KMS-11 (cell line): ENCODE results near the gene RGS3.

Source experiments
- H2AFZ ChIP-seq: fragments of 200-600 bp; sonication (generic); 2 replicates; pipeline ENCODE4 v1.6.1; 2016; ENCODE audit warnings: antibody characterized with exemption, mixed run types, low read depth
- H3K27ac ChIP-seq: fragments of 200-600 bp; sonication (generic); 2 replicates; pipeline ENCODE4 v1.6.1; 2016; ENCODE audit warnings: mild to moderate bottlenecking, mixed run types
- H3K27me3 ChIP-seq: fragments of 200-600 bp; sonication (generic); 2 replicates; pipeline ENCODE4 v1.6.1; 2017; ENCODE audit warnings: mild to moderate bottlenecking, low read depth, mixed run types, moderate library complexity; ENCODE audit not compliant: insufficient read depth
- H3K36me3 ChIP-seq: fragments of 200-600 bp; sonication (generic); 2 replicates; pipeline ENCODE4 v1.6.1; 2017; ENCODE audit warnings: mild to moderate bottlenecking, mixed run types; ENCODE audit not compliant: insufficient read depth
- H3K4me1 ChIP-seq: fragments of 200-600 bp; sonication (generic); 2 replicates; pipeline ENCODE4 v1.6.1; 2016; ENCODE audit warnings: mild to moderate bottlenecking, low read depth, mixed run types; ENCODE audit not compliant: poor library complexity, severe bottlenecking
- H3K4me2 ChIP-seq: fragments of 200-600 bp; sonication (generic); 2 replicates; pipeline ENCODE4 v1.7.0; 2016; ENCODE audit warnings: mild to moderate bottlenecking, mixed run types
- H3K4me3 ChIP-seq: fragments of 200-600 bp; sonication (generic); IDR thresholded peaks from 2 replicates; pipeline ENCODE4 v1.6.1; 2017; ENCODE audit warnings: low read depth, low read length, mixed read lengths; ENCODE audit not compliant: insufficient read depth
- H3K79me2 ChIP-seq: fragments of 200-600 bp; sonication (generic); 2 replicates; pipeline ENCODE4 v1.6.1; 2016; ENCODE audit warnings: low read depth, mixed run types; ENCODE audit not compliant: insufficient read depth
- H3K9ac ChIP-seq: fragments of 200-600 bp; sonication (generic); 2 replicates; pipeline ENCODE4 v1.6.1; 2016; ENCODE audit warnings: mild to moderate bottlenecking, mixed run types
- H4K20me1 ChIP-seq: fragments of 200-600 bp; sonication (generic); 2 replicates; pipeline ENCODE4 v1.6.1; 2016; ENCODE audit warnings: mild to moderate bottlenecking, mixed run types; ENCODE audit not compliant: insufficient read depth
- TF ChIP-seq, protein P1 (sequence below): fragments of 200-600 bp; sonication (generic); conservative IDR thresholded peaks from 2 replicates; pipeline ENCODE4 v1.6.1; 2017; ENCODE audit warnings: low read depth, mild to moderate bottlenecking, antibody characterized with exemption, low read length, moderate library complexity, mixed read lengths

The RGS3 gene

DNA sequence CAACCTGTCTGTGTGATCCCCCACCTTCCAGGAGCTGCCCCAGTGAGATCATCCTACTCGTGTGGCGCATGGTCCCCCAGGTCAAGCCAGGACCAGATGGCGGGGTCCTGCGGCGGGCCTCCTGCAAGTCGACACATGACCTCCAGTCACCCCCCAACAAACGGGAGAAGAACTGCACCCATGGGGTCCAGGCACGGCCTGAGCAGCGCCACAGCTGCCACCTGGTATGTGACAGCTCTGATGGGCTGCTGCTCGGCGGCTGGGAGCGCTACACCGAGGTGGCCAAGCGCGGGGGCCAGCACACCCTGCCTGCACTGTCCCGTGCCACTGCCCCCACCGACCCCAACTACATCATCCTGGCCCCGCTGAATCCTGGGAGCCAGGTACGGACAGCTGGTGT, 43.7 kb downstream of the RGS3 start:
- peaks cover 4% of the 10 kb centered on the region for H3K4me1 ChIP-seq
- no peak overlapping the region for H3K4me2 ChIP-seq
- H3K27me3 ChIP-seq, result no peaks in the 10 kb centered on the region
- H4K20me1 ChIP-seq, result no peaks in the 10 kb centered on the region
- TF ChIP-seq, protein P1, sequence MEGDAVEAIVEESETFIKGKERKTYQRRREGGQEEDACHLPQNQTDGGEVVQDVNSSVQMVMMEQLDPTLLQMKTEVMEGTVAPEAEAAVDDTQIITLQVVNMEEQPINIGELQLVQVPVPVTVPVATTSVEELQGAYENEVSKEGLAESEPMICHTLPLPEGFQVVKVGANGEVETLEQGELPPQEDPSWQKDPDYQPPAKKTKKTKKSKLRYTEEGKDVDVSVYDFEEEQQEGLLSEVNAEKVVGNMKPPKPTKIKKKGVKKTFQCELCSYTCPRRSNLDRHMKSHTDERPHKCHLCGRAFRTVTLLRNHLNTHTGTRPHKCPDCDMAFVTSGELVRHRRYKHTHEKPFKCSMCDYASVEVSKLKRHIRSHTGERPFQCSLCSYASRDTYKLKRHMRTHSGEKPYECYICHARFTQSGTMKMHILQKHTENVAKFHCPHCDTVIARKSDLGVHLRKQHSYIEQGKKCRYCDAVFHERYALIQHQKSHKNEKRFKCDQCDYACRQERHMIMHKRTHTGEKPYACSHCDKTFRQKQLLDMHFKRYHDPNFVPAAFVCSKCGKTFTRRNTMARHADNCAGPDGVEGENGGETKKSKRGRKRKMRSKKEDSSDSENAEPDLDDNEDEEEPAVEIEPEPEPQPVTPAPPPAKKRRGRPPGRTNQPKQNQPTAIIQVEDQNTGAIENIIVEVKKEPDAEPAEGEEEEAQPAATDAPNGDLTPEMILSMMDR, result no peak
- no peak overlapping the region for H3K4me3 ChIP-seq
- H2AFZ ChIP-seq, result no peak overlapping the region
- no peaks in the 10 kb centered on the region for H3K36me3 ChIP-seq
- no peaks in the 10 kb centered on the region for H3K79me2 ChIP-seq
- no peak overlapping the region for H3K27ac ChIP-seq
- no peak overlapping the region for H3K9ac ChIP-seq

DNA sequence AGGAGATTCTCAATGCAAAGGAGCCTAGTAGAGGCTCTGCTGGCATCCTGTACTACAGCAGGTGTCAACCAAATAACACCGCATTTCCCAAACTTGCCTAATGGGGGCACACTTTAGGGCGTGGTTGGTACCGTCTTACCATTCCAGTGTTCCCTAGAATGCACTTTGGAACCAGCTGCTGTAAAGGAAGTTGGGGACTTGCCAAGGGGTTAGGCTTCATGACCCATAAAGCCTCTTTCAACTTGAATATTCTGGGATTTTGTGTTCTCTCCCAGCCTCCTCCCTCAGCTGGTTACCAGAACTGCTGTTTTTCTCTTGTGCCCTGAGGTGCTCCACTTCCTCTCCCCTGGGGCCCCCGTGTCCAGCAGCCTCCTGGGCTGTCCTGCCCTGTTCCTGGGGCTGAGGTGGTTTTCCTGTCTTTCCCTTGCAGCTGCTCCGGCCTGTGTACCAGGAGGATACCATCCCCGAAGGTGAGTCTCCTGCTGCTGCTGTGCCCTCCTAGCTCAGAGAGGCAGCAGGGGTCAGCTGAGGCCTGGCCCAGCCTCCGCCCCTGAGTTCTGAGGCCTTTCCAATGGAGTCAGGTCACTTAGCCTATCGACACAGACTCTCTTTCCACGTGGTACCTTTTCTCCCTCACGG, 44.7 kb downstream of the RGS3 start:
- no peaks in the 10 kb centered on the region for H3K36me3 ChIP-seq
- TF ChIP-seq, protein P1, result peak; percentile 33
- no peak overlapping the region for H2AFZ ChIP-seq
- H3K9ac ChIP-seq, result no peak overlapping the region
- peaks cover 14% of the 10 kb centered on the region for H3K4me1 ChIP-seq
- no peak overlapping the region for H3K4me2 ChIP-seq
- no peak overlapping the region for H3K27ac ChIP-seq
- H3K27me3 ChIP-seq, result no peaks in the 10 kb centered on the region
- H4K20me1 ChIP-seq, result no peaks in the 10 kb centered on the region
- H3K79me2 ChIP-seq, result no peaks in the 10 kb centered on the region
- H3K4me3 ChIP-seq, result no peak overlapping the region

DNA sequence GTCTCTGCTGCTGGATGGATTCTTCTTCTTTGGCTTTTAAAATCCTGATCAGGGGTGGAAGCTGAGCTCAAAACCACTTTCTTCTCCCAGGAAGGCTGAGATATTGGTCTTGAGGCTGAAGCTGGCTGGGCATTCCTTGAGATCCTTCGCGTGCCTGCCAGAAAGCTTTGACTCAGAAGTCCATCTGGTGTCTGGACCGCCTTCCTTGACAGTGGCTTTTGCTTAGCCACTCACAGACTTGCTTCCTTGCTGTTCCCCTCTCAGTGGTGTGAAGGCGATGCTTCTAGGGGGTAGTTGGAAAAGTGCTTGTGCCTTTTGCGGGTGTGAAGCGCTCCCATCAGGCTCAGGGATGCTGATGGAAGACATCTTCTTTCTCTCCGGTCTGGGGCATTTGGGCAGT, 45.9 kb downstream of the RGS3 start:
- H4K20me1 ChIP-seq, result no peaks in the 10 kb centered on the region
- no peak overlapping the region for H2AFZ ChIP-seq
- H3K27ac ChIP-seq, result no peak overlapping the region
- no peak overlapping the region for H3K4me2 ChIP-seq
- TF ChIP-seq, protein P1, result no peak
- no peak overlapping the region for H3K4me3 ChIP-seq
- no peak overlapping the region for H3K9ac ChIP-seq
- H3K27me3 ChIP-seq, result no peaks in the 10 kb centered on the region
- H3K79me2 ChIP-seq, result no peaks in the 10 kb centered on the region
- peaks cover 15% of the 10 kb centered on the region for H3K4me1 ChIP-seq
- H3K36me3 ChIP-seq, result no peaks in the 10 kb centered on the region

DNA sequence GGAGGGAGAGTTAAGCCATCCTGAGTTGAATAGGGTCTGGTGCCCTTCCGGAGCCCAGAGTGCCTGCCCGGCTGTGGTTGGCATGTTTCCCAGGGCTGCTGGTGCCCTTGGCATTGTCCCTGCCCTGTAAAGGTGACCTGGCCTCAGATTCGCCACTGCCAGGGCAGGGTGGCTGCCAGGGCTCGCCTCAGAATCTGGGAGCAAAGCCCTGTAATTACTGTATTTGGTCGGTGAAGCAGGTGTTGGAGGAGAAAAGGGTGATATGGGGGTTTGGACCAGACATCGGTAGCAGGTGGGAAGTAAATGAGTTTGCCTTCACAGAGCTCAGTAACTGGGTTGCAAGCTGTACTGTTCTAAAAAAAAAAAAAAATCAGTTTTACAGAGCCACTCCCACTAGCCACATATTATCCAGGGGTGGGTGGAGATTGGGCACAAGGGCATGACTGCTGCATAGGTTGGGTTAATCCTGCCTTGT, 47.6 kb downstream of the RGS3 start:
- no peaks in the 10 kb centered on the region for H4K20me1 ChIP-seq
- no peak overlapping the region for H2AFZ ChIP-seq
- H3K27me3 ChIP-seq, result no peaks in the 10 kb centered on the region
- no peak overlapping the region for H3K4me2 ChIP-seq
- no peak overlapping the region for H3K4me3 ChIP-seq
- peaks cover 19% of the 10 kb centered on the region for H3K4me1 ChIP-seq
- TF ChIP-seq, protein P1, result no peak
- H3K27ac ChIP-seq, result no peak overlapping the region
- no peaks in the 10 kb centered on the region for H3K36me3 ChIP-seq
- no peak overlapping the region for H3K9ac ChIP-seq
- no peaks in the 10 kb centered on the region for H3K79me2 ChIP-seq
